Osteocyte (in vitro differentiated cells): Measurements from ENCODE around the gene TUFM. TPM values are rescaled to one million over a fixed set of nuclear protein-coding genes. Genes with fewer than 3 reads are reported as not detected.

ENCODE experiments used
- DNase-seq: peaks from one replicate; pipeline ENCODE4 v3.0.0; 2021; ENCODE audit warnings: mixed read lengths; ENCODE audit not compliant: unreplicated experiment; ENCODE audit errors: extremely low spot score
- H3K27ac Mint-ChIP-seq: one replicate; pipeline ENCODE4 v1.8.0; 2021; ENCODE audit warnings: mild to moderate bottlenecking, mixed read lengths; ENCODE audit not compliant: unreplicated experiment
- H3K27me3 Mint-ChIP-seq: one replicate; pipeline ENCODE4 v1.8.0; 2021; ENCODE audit warnings: mixed read lengths; ENCODE audit not compliant: unreplicated experiment
- H3K36me3 Mint-ChIP-seq: one replicate; pipeline ENCODE4 v1.8.0; 2021; ENCODE audit warnings: mixed read lengths; ENCODE audit not compliant: unreplicated experiment
- H3K4me1 Mint-ChIP-seq: one replicate; pipeline ENCODE4 v1.8.0; 2021; ENCODE audit warnings: mixed read lengths; ENCODE audit not compliant: unreplicated experiment
- H3K4me3 Mint-ChIP-seq: one replicate; pipeline ENCODE4 v1.8.0; 2021; ENCODE audit warnings: mild to moderate bottlenecking, moderate library complexity, mixed read lengths; ENCODE audit not compliant: unreplicated experiment
- H3K9me3 Mint-ChIP-seq: one replicate; pipeline ENCODE4 v1.8.0; 2021; ENCODE audit warnings: mixed read lengths; ENCODE audit not compliant: unreplicated experiment
- total RNA-seq: library from RNA; stranded (reverse); gene quantifications from 2 replicates; pipeline ENCODE4 v1.2.1, GENCODE V29; 2021
- TF ChIP-seq, protein P1 (sequence below): fragments of 200-600 bp; sonication (generic); IDR thresholded peaks from 2 replicates; pipeline ENCODE4 v1.5.0; 2021; ENCODE audit warnings: antibody characterized with exemption, mild to moderate bottlenecking, moderate library complexity

The TUFM gene
- total RNA-seq, 1 donor from 2014 or later = 122 TPM

- TF ChIP-seq, protein P1, sequence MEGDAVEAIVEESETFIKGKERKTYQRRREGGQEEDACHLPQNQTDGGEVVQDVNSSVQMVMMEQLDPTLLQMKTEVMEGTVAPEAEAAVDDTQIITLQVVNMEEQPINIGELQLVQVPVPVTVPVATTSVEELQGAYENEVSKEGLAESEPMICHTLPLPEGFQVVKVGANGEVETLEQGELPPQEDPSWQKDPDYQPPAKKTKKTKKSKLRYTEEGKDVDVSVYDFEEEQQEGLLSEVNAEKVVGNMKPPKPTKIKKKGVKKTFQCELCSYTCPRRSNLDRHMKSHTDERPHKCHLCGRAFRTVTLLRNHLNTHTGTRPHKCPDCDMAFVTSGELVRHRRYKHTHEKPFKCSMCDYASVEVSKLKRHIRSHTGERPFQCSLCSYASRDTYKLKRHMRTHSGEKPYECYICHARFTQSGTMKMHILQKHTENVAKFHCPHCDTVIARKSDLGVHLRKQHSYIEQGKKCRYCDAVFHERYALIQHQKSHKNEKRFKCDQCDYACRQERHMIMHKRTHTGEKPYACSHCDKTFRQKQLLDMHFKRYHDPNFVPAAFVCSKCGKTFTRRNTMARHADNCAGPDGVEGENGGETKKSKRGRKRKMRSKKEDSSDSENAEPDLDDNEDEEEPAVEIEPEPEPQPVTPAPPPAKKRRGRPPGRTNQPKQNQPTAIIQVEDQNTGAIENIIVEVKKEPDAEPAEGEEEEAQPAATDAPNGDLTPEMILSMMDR = no peak
- DNase-seq = no peak
- Mint-ChIP-seq H3K36me3 (peaks cover 65% of the 10 kb centered on the region), H3K27me3 (no peaks in the 10 kb centered on the region), H3K27ac (no peak overlapping the region), H3K9me3 (no peaks in the 10 kb centered on the region), H3K4me3 (no peak overlapping the region), H3K4me1 (peaks cover 2% of the 10 kb centered on the region)
These were observed 11.8 kb downstream of the TUFM start for GRCh38 chr16:28834349-28834748.

- Mint-ChIP-seq H3K36me3 (peaks cover 79% of the 10 kb centered on the region), H3K4me3 (no peak overlapping the region), H3K27me3 (no peaks in the 10 kb centered on the region), H3K9me3 (no peaks in the 10 kb centered on the region), H3K4me1 (peaks cover 16% of the 10 kb centered on the region), H3K27ac (no peak overlapping the region)
- no peak for DNase-seq
- TF ChIP-seq, protein P1 = no peak
These were observed 15.6 kb downstream of the TUFM start for GRCh38 chr16:28830531-28830930.

GRCh38 chr16:28829747-28830146 lies 16.4 kb downstream of the TUFM start:
- Mint-ChIP-seq H3K4me1 (peaks cover 24% of the 10 kb centered on the region), H3K27ac (no peak overlapping the region), H3K36me3 (peaks cover 79% of the 10 kb centered on the region), H3K4me3 (no peak overlapping the region), H3K27me3 (no peaks in the 10 kb centered on the region), H3K9me3 (no peaks in the 10 kb centered on the region)
- TF ChIP-seq, protein P1 = no peak
- no peak for DNase-seq

DNA sequence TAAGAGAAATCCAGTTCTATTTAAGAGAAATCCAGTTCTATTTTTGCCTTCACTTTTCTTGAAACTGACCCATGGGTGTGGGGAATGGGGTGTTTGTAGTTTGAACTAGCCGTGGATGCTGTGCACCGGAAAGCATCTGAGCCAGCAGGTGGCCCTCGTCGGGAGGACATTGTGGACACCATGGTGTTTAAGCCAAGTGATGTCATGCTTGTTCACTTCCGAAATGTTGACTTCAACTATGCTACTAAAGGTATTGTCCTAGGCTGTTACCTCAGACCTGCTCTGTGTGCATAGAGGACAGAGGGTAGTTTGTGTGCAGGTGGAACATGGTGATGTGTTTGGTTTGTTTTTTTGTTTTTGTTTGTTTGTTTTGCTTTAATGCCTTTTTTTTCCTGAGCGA lies 20.0 kb downstream of the TUFM start:
- DNase-seq = no peak
- H3K4me1 Mint-ChIP-seq = peaks cover 33% of the 10 kb centered on the region
- TF ChIP-seq, protein P1 = no peak
- peak overlapping the region; percentile 5 for H3K27ac Mint-ChIP-seq
- H3K4me3 Mint-ChIP-seq = peak overlapping the region; percentile 97
- no peaks in the 10 kb centered on the region for H3K27me3 Mint-ChIP-seq
- H3K9me3 Mint-ChIP-seq = no peaks in the 10 kb centered on the region
- H3K36me3 Mint-ChIP-seq = peaks cover 53% of the 10 kb centered on the region

DNA sequence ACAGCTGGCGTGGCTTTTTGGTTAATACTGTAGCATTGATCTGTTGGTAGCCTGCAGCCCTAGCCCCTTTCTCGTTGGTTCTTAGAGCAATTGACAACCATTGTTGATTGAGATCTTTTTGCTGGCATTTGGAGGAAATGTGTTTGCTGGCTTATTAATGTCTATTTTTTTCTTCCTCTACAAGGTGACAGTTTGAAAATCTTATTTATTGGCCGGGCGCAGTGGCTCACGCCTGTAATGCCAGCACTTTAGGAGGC lies 21.5 kb downstream of the TUFM start:
- Mint-ChIP-seq H3K9me3 (no peaks in the 10 kb centered on the region), H3K4me3 (peak overlapping the region; percentile 97), H3K27ac (peak overlapping the region; percentile 99), H3K4me1 (peaks cover 34% of the 10 kb centered on the region), H3K36me3 (peaks cover 40% of the 10 kb centered on the region), H3K27me3 (no peaks in the 10 kb centered on the region)
- TF ChIP-seq, protein P1 = no peak
- DNase-seq = no peak
